ENCODE measurements around the gene ARHGEF17.

The ARHGEF17 gene

DNA sequence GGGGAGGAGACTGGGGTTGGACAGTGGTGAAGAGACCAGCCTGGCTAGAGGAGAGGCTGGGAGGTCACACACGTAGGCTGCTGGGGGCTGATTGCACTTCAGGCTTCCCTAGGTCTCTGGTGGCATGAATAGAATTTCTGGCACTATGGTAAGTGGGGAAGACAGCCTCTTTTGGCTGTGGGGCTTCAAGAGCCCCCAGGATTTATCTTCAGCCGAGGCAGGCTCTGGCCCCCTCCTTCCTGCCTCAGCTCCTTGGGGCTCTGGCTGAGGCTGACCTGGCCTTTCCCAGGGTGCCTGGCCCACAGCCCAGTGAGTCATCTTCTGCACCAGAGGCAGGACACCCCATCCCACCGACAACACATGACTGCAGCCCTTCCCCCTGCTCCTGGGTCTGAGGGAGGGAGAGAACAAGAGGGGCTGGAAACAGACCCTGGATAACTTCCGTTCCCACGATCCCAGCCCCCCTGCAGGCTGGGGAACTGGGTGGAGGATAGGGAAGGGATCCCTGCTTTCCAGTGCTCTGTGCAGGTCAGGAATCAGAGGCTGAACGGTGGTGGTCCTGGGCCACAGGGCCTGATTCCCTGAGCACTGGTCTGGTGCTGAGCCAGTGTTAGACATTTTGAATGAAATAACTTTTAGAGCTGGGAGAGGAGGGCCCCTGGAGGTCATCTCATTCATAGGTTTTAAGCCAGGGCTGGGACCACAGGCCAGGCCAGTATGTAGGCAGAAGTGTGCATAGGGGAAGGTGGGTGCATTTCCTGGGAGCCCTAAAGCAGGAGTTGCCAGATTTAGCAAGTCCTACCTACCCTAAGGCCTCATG lies 26.5 kb downstream of the ARHGEF17 start:
- DNase-seq: peak in 1 of 2 donors; percentile 9

- peak; percentile 42 to 78 for DNase-seq
These were observed 27.3 kb downstream of the ARHGEF17 start for GRCh38 chr11:73335204-73335923.

DNA sequence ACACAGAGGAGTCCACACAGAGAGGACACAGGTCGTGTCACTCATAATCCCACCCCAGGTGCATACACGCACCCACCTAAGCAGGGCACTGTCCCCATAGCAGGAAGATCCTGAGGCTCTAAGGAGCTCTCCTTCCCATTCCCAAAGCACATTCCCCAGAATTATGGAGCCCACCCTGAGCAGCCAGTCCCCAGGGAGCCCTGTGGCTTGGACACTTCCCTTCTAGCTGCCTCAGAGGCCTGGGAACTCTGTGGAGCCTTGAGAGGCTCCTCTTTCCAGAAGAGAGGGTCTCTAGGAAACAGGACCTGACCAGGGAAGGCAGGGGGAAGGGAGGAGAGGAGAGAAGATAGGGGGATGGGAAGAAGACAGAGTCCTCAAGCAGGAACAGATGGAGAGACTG lies 29.8 kb downstream of the ARHGEF17 start:
- no peak for DNase-seq

DNA sequence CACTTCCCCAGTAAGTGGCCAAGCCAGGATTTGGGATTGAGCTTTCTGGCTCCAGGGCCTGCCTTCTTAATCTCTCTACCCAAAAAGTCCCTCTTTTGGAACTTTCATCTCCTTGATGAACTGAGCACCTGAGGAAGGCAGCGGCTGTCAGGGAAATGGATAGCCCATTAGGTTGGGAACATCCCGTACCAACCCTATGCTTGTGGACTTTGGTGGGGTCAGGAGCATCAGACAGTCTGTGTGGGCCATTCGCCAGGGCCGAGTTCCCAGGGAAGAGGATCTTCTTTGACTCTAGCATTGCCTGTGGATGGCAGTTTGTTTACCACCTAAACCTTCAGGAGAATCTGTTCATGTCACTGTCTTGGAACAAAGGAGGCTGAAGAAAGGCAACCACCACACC lies 30.2 kb downstream of the ARHGEF17 start:
- DNase-seq: no peak

- DNase-seq: no peak
These were observed 32.1 kb downstream of the ARHGEF17 start for GRCh38 chr11:73340164-73340563.

DNA sequence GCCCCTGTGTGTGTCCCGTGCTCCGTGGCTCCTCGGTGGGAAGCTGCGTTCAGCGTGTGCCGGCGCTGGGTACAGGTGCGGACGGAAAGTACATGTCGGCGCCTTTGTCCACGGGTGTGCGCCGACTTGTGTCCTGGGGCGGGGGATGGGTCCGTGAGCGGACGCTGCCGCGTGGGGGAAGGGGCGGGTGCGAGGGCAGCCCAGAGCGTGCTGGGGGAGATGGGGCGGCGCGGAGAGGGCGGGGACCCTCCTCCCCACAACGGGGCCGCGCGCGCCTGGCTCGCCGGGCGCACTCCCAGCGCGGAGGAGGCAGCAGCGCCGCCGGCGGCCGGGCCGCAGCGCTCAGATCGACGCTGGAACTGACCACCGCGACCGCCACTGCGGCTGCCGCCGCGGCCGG lies 34.6 kb downstream of the ARHGEF17 start:
- DNase-seq: no peak

DNA sequence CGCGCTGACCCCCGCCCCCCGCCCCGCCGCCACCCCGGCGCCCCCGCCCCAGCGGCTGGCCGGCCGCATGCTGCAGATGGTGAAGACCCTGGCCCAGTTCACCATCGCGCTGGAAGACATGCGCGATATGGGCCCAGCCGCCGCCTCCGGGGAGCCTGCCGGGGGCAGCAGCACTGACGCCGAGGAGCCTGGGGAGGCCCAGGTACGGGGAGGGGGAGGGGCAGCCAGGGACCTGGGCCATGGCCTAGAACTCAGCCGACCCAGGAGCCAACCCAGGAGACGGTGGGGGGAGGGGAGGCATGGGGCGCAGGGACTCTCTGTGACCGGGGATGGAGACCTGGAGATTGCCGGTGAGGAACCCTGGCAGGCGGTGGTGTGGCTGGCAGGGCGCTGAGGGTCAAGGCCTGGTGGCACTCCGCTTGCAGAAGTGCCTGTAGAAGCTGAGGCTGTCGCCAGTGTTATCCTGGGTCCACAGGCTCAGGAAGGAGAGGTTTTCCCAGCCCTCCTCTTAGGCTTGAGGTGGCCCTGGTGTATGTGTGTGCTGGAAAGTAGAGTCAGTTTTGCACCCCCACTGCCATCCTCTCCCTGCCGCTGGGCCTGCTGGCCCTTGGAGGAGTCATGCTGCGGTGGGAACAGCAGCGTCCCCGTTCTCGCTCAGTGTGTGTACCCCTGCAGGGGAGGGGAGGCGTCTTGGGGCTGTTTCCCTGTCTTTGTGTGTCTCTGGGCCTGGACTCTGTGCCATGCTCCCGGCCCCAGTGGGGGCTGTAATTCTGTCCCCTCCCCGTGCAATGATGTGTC lies 35.2 kb downstream of the ARHGEF17 start:
- DNase-seq: no peak

DNA sequence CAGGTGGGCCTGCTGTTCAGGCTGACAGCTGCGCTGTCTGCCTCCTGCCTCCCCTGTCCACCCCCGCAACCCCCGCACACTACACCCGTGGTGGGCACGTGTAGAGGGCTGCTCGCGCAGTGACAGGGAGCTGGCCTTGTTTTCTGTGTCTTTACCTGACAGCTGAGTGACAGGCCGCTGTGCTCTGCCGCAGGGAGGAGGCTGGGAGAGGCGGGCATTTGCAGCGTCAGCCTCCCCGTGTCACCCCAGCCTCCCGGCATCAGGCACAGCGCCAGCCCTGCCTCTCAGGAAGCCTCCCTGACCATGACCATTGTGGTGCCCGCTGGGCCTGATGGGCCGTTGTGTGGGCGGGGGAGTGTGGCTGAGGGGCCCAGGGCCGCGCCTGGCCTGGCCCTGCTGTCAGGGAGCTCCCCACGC lies 36.1 kb downstream of the ARHGEF17 start:
- DNase-seq: no peak

DNA sequence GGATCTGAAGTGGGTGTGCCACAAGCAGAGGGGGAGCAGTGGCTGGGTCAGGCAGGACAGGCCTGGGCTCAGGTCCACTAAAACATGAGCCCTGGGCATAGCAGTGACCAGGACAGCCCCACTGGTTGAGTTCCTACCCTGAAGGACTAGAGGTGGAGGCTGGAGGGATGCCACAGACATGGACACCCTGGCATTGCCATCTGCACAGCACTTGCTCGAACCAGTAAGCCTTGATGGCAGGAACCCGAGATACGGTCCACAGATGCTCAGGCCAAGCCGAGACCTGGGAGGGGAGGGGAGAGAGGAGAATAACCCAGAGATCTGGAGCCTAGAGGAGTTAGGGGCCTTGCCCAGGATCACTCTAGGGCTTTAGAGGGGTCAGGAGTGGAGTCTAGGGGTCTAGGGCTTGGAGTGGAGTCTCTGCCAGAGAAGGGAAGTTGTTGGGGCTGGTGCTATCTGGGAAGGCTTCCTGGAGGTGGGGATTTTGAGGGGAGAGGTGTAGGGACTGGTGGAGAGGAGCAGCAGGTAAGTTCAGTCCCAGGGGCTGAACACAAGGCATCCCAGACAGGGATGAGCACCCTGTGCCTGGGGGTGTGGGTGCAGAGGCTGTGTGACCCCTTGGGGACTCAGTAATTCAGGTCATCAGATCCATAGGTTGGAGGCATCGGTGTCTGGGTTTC lies 37.5 kb downstream of the ARHGEF17 start:
- DNase-seq: no peak

DNA sequence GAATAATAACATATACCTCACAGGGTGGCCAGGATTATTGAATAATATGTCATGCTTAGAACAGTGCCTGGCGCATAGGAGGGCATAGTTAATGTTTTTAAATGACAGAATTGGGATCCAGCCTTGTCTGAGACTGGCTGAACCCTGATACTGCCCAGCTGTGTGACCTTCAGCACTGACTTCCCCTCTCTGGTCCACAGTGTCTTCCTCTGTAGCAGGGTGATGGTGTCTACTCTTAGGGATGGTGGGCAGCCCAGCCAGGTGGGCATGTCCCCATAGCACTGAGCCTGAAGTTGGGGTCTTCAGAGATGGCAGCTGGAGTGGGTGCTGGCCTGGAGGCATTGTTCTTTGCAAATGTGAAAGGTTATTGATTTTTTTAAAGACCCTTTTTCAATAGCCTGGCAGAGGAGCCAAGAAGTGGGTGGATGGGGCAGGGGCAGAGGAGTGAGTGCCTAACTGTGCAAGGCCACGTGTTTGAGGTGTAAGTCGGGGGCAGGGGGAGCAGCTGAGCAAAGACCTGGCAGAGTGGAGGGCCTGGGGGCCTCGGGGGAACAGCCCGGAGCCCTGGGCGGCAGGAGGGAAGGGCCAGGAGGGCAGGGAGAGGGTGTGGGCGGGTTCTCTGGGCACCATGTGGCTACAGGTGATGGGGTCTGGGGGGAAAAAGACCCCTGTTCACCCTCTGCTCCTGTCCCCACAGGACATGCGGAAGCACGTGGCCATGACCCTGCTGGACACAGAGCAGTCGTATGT lies 38.3 kb downstream of the ARHGEF17 start:
- no peak for DNase-seq

DNA sequence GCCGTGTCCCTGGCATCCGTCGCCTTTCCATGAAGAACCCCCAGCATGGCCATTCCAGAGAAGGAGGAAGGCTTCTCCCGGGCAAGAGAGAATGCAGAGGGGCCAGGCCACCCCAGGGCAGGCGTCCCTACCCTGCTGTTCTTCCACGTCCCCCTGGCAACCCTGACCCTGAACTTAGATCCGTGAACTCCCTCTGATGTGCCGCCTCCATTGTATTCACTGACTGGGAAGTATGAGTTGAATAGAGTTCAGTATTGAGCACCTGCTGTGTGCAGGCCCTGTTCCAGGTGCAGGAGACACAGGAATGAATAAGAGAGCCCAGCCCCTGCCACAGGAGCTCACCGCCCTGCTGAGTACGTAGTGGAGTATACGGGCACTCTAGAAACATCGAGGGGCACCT lies 39.0 kb downstream of the ARHGEF17 start:
- DNase-seq: no peak

GRCh38 chr11:73348838-73349237 lies 40.8 kb downstream of the ARHGEF17 start:
- no peak for DNase-seq

GRCh38 chr11:73349633-73350032 lies 41.6 kb downstream of the ARHGEF17 start:
- no peak for DNase-seq

DNA sequence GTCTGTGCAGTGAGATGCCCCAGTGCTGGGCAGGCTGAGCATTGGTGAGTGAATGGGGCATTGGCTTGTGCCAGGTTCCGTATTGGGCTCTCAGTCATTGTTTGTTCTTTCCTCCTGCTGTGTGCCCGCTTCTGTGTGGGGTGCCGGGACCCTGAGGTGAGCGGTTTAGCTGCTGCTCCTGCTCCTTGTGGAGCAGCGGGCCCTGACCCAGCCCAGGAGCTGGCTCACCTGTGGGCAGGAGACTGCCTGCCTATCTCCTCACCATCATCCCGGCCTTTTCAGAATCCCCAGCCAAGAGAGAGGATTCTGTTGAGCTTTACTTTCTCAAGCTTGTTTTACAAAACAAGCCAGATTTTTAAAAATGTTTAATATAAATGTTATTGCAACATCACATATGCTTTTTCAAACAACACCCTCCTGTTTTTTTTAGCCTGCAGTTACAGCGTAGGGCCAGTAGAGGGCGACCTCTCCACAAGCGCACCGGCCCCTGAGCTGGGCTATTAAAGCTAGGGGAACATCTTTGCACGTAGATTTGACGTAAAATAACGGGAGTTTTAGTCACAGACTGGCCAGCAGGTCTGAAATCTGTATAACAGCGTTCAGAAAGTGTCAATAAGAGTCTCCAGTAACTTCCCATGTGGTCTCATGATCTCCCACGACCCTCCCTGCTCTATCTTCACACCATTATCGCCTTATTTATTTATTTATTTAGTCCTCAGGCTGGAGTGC lies 43.0 kb downstream of the ARHGEF17 start:
- DNase-seq: peak; percentile 5 to 77

DNA sequence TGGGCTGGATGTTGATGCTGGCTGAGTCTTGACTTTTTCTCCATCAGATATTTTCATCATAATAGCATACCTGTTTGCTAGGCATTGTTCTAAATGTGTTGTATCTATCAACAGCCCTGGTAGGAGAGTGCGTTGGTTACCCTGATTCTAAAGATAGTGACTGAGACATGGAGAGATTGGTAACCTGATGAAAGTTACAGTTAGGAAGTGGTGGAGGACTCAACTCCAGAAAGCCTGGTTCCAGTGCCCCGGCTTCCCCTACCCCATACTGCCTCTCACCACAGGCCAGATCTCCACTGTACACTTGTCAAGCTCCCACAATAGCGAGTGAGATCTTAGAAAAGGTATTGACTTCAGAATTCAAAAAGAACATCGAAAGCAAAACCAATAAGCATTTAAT lies 45.3 kb downstream of the ARHGEF17 start:
- DNase-seq: no peak

- DNase-seq: no peak
These were observed 47.0 kb downstream of the ARHGEF17 start for GRCh38 chr11:73355109-73355508.

DNA sequence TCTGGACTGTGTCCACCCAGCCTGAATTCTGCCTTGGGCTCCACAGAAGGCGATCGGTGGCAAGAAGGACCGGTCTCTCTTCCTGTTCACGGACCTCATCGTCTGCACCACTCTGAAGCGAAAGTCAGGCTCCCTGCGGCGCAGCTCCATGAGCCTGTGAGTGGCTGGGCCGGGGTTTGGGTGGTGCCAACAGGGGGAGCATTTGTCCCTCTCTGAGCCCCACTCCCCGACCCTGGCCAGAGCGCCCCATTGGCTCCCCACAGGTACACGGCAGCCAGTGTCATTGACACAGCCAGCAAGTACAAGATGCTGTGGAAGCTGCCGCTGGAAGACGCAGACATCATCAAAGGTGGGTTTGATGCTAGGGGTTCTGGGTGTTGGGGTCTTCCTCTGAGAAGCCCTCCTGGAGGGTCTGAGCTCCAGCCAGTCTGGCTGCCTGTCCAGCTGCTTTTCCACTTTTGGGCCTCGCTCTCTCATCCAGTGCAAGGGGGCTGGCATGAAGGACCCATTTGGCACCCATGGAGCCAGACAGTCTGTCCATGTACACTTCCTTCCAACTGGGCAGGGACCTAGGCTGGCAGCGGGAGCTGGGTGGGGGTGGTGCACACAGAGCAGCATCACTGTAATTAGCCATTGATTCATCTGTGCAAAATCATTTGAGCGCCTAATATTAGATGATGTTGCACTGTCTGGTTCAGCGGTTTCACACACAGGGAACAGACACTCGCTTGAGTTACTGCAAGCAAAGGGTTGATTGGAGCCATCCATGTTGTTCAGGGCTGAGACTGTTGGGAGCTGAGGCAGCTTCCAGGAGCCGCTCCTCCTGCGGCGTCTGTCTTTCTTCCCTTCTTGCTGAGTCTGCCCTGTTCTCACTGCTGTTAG lies 49.1 kb downstream of the ARHGEF17 start:
- DNase-seq: no peak

DNA sequence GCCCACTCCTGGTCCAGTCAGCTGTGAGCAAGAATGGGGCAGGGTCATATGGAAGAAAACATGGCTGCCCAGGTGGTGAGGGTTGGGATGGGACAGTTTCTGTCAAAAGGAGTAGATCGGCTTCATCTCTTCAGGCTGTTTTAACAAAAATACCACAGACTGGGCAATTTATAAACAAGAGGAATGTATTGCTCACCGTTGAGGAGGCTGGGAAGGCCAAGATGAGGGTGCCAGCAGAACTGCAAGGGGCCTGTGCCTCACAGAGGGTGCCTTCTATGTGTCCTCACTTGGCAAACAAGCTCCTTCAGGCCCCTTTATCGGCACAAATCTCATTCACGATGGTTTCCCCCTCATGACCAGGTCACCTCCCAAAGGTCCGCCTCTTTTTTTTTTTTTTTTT lies 50.0 kb downstream of the ARHGEF17 start:
- no peak for DNase-seq

DNA sequence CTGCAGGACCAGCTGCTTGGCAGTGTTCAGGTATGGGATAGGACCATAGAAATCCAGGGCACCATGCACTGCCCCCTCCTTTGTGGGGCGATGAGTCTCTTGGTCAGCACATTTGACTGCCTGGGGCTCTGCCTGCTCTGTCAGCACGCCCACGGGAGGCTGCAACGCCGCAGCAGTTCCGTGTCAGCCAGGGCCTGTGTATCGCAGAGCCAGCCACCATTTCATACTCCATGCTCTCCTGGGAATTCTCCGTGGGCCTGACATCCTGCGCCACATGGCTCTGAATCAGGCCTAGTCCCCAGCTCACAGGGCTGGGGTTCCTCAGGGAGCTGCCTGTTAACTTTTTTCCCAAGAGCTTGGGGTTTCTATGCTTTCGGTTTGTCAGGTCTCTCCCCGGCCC lies 51.3 kb downstream of the ARHGEF17 start:
- no peak for DNase-seq
